Measurements from ENCODE around the gene ANKRD44. TPM values are rescaled to one million over a fixed set of nuclear protein-coding genes. Genes with fewer than 3 reads are reported as not detected.

The ANKRD44 gene
- total and polyA plus RNA-seq, 2 of the 8 experiments (the other 6 are each of a cell fraction or from before 2014, with no cell fraction given), result 1.2 to 1.3 TPM

DNA sequence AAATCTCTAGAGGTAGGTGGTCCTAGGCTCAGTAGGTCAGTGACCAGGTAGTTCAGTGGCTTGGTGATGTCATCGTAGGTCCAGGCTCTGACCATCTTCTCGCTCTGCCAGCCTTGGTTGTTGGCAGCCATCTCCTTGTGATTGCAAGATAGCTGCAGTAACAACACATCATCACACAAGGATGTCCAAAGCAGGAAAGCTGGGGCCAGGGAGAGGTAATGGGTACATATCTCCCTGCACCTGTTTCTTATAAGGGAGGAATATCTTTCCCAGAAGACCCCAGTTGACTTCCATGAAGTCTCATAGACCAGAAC lies 60.5 kb downstream of the ANKRD44 start (continued):
- TF ChIP-seq, protein P1, sequence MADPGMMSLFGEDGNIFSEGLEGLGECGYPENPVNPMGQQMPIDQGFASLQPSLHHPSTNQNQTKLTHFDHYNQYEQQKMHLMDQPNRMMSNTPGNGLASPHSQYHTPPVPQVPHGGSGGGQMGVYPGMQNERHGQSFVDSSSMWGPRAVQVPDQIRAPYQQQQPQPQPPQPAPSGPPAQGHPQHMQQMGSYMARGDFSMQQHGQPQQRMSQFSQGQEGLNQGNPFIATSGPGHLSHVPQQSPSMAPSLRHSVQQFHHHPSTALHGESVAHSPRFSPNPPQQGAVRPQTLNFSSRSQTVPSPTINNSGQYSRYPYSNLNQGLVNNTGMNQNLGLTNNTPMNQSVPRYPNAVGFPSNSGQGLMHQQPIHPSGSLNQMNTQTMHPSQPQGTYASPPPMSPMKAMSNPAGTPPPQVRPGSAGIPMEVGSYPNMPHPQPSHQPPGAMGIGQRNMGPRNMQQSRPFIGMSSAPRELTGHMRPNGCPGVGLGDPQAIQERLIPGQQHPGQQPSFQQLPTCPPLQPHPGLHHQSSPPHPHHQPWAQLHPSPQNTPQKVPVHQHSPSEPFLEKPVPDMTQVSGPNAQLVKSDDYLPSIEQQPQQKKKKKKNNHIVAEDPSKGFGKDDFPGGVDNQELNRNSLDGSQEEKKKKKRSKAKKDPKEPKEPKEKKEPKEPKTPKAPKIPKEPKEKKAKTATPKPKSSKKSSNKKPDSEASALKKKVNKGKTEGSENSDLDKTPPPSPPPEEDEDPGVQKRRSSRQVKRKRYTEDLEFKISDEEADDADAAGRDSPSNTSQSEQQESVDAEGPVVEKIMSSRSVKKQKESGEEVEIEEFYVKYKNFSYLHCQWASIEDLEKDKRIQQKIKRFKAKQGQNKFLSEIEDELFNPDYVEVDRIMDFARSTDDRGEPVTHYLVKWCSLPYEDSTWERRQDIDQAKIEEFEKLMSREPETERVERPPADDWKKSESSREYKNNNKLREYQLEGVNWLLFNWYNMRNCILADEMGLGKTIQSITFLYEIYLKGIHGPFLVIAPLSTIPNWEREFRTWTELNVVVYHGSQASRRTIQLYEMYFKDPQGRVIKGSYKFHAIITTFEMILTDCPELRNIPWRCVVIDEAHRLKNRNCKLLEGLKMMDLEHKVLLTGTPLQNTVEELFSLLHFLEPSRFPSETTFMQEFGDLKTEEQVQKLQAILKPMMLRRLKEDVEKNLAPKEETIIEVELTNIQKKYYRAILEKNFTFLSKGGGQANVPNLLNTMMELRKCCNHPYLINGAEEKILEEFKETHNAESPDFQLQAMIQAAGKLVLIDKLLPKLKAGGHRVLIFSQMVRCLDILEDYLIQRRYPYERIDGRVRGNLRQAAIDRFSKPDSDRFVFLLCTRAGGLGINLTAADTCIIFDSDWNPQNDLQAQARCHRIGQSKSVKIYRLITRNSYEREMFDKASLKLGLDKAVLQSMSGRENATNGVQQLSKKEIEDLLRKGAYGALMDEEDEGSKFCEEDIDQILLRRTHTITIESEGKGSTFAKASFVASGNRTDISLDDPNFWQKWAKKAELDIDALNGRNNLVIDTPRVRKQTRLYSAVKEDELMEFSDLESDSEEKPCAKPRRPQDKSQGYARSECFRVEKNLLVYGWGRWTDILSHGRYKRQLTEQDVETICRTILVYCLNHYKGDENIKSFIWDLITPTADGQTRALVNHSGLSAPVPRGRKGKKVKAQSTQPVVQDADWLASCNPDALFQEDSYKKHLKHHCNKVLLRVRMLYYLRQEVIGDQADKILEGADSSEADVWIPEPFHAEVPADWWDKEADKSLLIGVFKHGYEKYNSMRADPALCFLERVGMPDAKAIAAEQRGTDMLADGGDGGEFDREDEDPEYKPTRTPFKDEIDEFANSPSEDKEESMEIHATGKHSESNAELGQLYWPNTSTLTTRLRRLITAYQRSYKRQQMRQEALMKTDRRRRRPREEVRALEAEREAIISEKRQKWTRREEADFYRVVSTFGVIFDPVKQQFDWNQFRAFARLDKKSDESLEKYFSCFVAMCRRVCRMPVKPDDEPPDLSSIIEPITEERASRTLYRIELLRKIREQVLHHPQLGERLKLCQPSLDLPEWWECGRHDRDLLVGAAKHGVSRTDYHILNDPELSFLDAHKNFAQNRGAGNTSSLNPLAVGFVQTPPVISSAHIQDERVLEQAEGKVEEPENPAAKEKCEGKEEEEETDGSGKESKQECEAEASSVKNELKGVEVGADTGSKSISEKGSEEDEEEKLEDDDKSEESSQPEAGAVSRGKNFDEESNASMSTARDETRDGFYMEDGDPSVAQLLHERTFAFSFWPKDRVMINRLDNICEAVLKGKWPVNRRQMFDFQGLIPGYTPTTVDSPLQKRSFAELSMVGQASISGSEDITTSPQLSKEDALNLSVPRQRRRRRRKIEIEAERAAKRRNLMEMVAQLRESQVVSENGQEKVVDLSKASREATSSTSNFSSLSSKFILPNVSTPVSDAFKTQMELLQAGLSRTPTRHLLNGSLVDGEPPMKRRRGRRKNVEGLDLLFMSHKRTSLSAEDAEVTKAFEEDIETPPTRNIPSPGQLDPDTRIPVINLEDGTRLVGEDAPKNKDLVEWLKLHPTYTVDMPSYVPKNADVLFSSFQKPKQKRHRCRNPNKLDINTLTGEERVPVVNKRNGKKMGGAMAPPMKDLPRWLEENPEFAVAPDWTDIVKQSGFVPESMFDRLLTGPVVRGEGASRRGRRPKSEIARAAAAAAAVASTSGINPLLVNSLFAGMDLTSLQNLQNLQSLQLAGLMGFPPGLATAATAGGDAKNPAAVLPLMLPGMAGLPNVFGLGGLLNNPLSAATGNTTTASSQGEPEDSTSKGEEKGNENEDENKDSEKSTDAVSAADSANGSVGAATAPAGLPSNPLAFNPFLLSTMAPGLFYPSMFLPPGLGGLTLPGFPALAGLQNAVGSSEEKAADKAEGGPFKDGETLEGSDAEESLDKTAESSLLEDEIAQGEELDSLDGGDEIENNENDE (IDR thresholded peaks at IDR 0.05; ENCODE audit: insufficient replicate concordance, low read length), result no peak
- TF ChIP-seq SP4 (IDR thresholded peaks at IDR 0.05; ENCODE audit: low read length) (no peak), KDM4A (IDR thresholded peaks at IDR 0.05; ENCODE audit: low read depth, low read length, severe bottlenecking) (no peak), SP1 (IDR thresholded peaks at IDR 0.05; ENCODE audit: low read depth, low read length) (no peak), SAP30 (IDR thresholded peaks at IDR 0.05; ENCODE audit: insufficient read depth, insufficient replicate concordance, low read length) (no peak), ASH2L (IDR thresholded peaks at IDR 0.05; ENCODE audit: low read length) (no peak), POLR2AphosphoS5 (IDR thresholded peaks at IDR 0.05; ENCODE audit: low read depth, low read length) (no peak), EP300 (IDR thresholded peaks at IDR 0.05; ENCODE audit: borderline replicate concordance in 1 of 2, low read depth in 2 of 2, low read length in 2 of 2) (no peak)
- TF ChIP-seq, protein P2, sequence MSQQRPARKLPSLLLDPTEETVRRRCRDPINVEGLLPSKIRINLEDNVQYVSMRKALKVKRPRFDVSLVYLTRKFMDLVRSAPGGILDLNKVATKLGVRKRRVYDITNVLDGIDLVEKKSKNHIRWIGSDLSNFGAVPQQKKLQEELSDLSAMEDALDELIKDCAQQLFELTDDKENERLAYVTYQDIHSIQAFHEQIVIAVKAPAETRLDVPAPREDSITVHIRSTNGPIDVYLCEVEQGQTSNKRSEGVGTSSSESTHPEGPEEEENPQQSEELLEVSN (IDR thresholded peaks at IDR 0.05), result no peak
- TF ChIP-seq, protein P3, sequence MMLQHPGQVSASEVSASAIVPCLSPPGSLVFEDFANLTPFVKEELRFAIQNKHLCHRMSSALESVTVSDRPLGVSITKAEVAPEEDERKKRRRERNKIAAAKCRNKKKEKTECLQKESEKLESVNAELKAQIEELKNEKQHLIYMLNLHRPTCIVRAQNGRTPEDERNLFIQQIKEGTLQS (IDR thresholded peaks at IDR 0.05; ENCODE audit: insufficient read depth, low read depth, low read length), result no peak

All from H1 (cell line).